ENCODE results near the gene MRNIP.

MRNIP gene

GRCh38 chr5:179825655-179826182 is 32.9 kb downstream of the MRNIP start (continued):
- no peak for TF ChIP-seq ZFP3 (CRISPR knock-in tag; IDR thresholded peaks at IDR 0.05)

- TF ChIP-seq BACH2 (CRISPR knock-in tag; IDR thresholded peaks at IDR 0.05; ENCODE audit: borderline replicate concordance) (no peak), CSRNP3 (CRISPR knock-in tag; IDR thresholded peaks at IDR 0.05) (no peak), CREB5 (CRISPR knock-in tag; IDR thresholded peaks at IDR 0.05; ENCODE audit: low read depth) (no peak), RARB (CRISPR knock-in tag; IDR thresholded peaks at IDR 0.05) (no peak), TSHZ2 (CRISPR knock-in tag; IDR thresholded peaks at IDR 0.05) (no peak), OSR1 (CRISPR knock-in tag; IDR thresholded peaks at IDR 0.05) (no peak), SNAI2 (CRISPR knock-in tag; IDR thresholded peaks at IDR 0.05) (no peak), GLIS3 (CRISPR knock-in tag; IDR thresholded peaks at IDR 0.05) (no peak), PPARA (CRISPR knock-in tag; IDR thresholded peaks at IDR 0.05; ENCODE audit: borderline replicate concordance) (no peak), ZFP30 (CRISPR knock-in tag; IDR thresholded peaks at IDR 0.05) (no peak), CSDC2 (CRISPR knock-in tag; IDR thresholded peaks at IDR 0.05) (no peak), ESRRG (CRISPR knock-in tag; IDR thresholded peaks at IDR 0.05) (no peak), ZFP3 (CRISPR knock-in tag; IDR thresholded peaks at IDR 0.05) (no peak), ZNF8 (CRISPR knock-in tag; IDR thresholded peaks at IDR 0.05) (no peak), ISL1 (CRISPR knock-in tag; IDR thresholded peaks at IDR 0.05) (no peak), ARNTL (CRISPR knock-in tag; IDR thresholded peaks at IDR 0.05; ENCODE audit: borderline replicate concordance, low read depth) (no peak), POU6F1 (CRISPR knock-in tag; IDR thresholded peaks at IDR 0.05; ENCODE audit: borderline replicate concordance, low read depth) (no peak), PATZ1 (CRISPR knock-in tag; IDR thresholded peaks at IDR 0.05; ENCODE audit: borderline replicate concordance) (no peak), ZNF565 (CRISPR knock-in tag; conservative IDR thresholded peaks at IDR 0.05; ENCODE audit: low read depth) (no peak), TOX (CRISPR knock-in tag; IDR thresholded peaks at IDR 0.05; ENCODE audit: borderline replicate concordance) (no peak)
- ATAC-seq, result no peak
These were observed 33.9 kb downstream of the MRNIP start for GRCh38 chr5:179824745-179825112.

GRCh38 chr5:179823937-179824744 is 34.5 kb downstream of the MRNIP start:
- no peak for ATAC-seq
- TF ChIP-seq OSR1 (CRISPR knock-in tag; IDR thresholded peaks at IDR 0.05) (no peak), TOX (CRISPR knock-in tag; IDR thresholded peaks at IDR 0.05; ENCODE audit: borderline replicate concordance) (no peak), ZFP3 (CRISPR knock-in tag; IDR thresholded peaks at IDR 0.05) (no peak), GLIS3 (CRISPR knock-in tag; IDR thresholded peaks at IDR 0.05) (no peak), ZC3H10 (CRISPR knock-in tag; IDR thresholded peaks at IDR 0.05) (no peak), ARNTL (CRISPR knock-in tag; IDR thresholded peaks at IDR 0.05; ENCODE audit: borderline replicate concordance, low read depth) (no peak), PATZ1 (CRISPR knock-in tag; IDR thresholded peaks at IDR 0.05; ENCODE audit: borderline replicate concordance) (no peak), ISL1 (CRISPR knock-in tag; IDR thresholded peaks at IDR 0.05) (no peak), RARB (CRISPR knock-in tag; IDR thresholded peaks at IDR 0.05) (no peak), CSRNP3 (CRISPR knock-in tag; IDR thresholded peaks at IDR 0.05) (no peak), POU6F1 (CRISPR knock-in tag; IDR thresholded peaks at IDR 0.05; ENCODE audit: borderline replicate concordance, low read depth) (no peak), ZNF70 (CRISPR knock-in tag; IDR thresholded peaks at IDR 0.05) (no peak)
